Right forelimb (tissue), 1 donor: ENCODE data around the gene MAP3K12.
"Not testable (repeated sequence)": the region's sequence is repeated elsewhere in the genome, so short reads cannot be mapped to it uniquely, and the experiment has no call there.

ENCODE experiments used
- DNase-seq: peaks from one replicate; pipeline ENCODE4 v3.0.0-alpha.2; 2018

MAP3K12 gene

GRCh38 chr12:53489242-53489864 lies 9.9 kb downstream of the MAP3K12 start:
- DNase-seq = no peak

GRCh38 chr12:53486736-53487487 lies 12.3 kb downstream of the MAP3K12 start:
- no peak for DNase-seq

- no peak for DNase-seq
Measured at GRCh38 chr12:53485955-53486735, 13.1 kb downstream of the MAP3K12 start.

GRCh38 chr12:53484686-53485575 lies 14.3 kb downstream of the MAP3K12 start:
- DNase-seq = no peak

GRCh38 chr12:53483979-53484377 lies 15.3 kb downstream of the MAP3K12 start:
- DNase-seq = no peak

GRCh38 chr12:53483225-53483978 lies 15.9 kb downstream of the MAP3K12 start:
- DNase-seq = no peak

- DNase-seq = no peak
Measured at GRCh38 chr12:53482626-53483168, 16.6 kb downstream of the MAP3K12 start.

GRCh38 chr12:53481939-53482586 lies 17.2 kb downstream of the MAP3K12 start:
- DNase-seq = no peak

GRCh38 chr12:53481458-53481857 lies 17.8 kb downstream of the MAP3K12 start:
- not testable (repeated sequence) for DNase-seq

- DNase-seq = no peak
Measured at GRCh38 chr12:53480491-53481442, 18.5 kb downstream of the MAP3K12 start.

GRCh38 chr12:53479331-53479730 lies 19.9 kb downstream of the MAP3K12 start:
- no peak for DNase-seq

- DNase-seq = no peak
Measured at GRCh38 chr12:53478865-53479264, 20.4 kb downstream of the MAP3K12 start.

- DNase-seq = no peak
Measured at GRCh38 chr12:53476769-53477209, 22.5 kb downstream of the MAP3K12 start.

- no peak for DNase-seq
Measured at GRCh38 chr12:53474819-53475218, 24.4 kb downstream of the MAP3K12 start.

- no peak for DNase-seq
Measured at GRCh38 chr12:53474077-53474476, 25.2 kb downstream of the MAP3K12 start.

GRCh38 chr12:53472056-53472582 lies 27.1 kb downstream of the MAP3K12 start:
- DNase-seq = no peak

GRCh38 chr12:53468282-53468681 lies 31.0 kb downstream of the MAP3K12 start:
- no peak for DNase-seq

- DNase-seq = no peak
Measured at GRCh38 chr12:53467880-53468279, 31.4 kb downstream of the MAP3K12 start.

GRCh38 chr12:53467082-53467481 lies 32.2 kb downstream of the MAP3K12 start:
- no peak for DNase-seq

GRCh38 chr12:53466640-53467039 lies 32.6 kb downstream of the MAP3K12 start:
- DNase-seq = no peak
